HepG2 (cell line): Measurements from ENCODE around the gene SERP1. TPM values are rescaled to one million over a fixed set of nuclear protein-coding genes. Genes with fewer than 3 reads are reported as not detected.

Experiments used
- CBX1 ChIP-seq: IDR thresholded peaks from one replicate; pipeline ENCODE4 v1.6.1; 2016; ENCODE audit warnings: antibody characterized with exemption, low read depth
- EP300 ChIP-seq, 3 experiments: sonication (generic) in 1 of 3; formaldehyde crosslinking in 1 of 3; IDR thresholded peaks; 2 replicates each; pipeline versions ENCODE4 v1.5.1 to v1.6.1; 2011 to 2020; ENCODE audit warnings: low read depth in 2 of 3, low read length in 2 of 3, borderline replicate concordance in 1 of 3, improper control_type of control experiment in 1 of 3, mild to moderate bottlenecking in 1 of 3, missing genetic modification reagents in 1 of 3, moderate library complexity in 1 of 3
- JUN ChIP-seq: sonication (generic); formaldehyde crosslinking; IDR thresholded peaks from 2 replicates; pipeline ENCODE4 v1.4.0; 2020; ENCODE audit warnings: mild to moderate bottlenecking, missing genetic modification reagents
- MAFG ChIP-seq: sonication (generic); formaldehyde crosslinking; IDR thresholded peaks from 2 replicates; pipeline ENCODE4 v1.5.1; 2020; ENCODE audit warnings: mild to moderate bottlenecking, missing genetic modification reagents
- NCOR1 ChIP-seq: fragments of 200-600 bp; sonication (generic); IDR thresholded peaks from 2 replicates; pipeline ENCODE4 v1.7.0; 2017; ENCODE audit warnings: antibody characterized with exemption, low read length, borderline replicate concordance
- RAD21 ChIP-seq: fragments of 450-650 bp; formaldehyde crosslinking; IDR thresholded peaks from 2 replicates; pipeline ENCODE4 v1.5.0; 2020; ENCODE audit warnings: mild to moderate bottlenecking
- RNF219 ChIP-seq: sonication (generic); formaldehyde crosslinking; IDR thresholded peaks from 2 replicates; pipeline ENCODE4 v1.5.0; 2020; ENCODE audit warnings: mild to moderate bottlenecking, missing genetic modification reagents
- TFDP2 ChIP-seq: sonication (generic); formaldehyde crosslinking; IDR thresholded peaks from 2 replicates; pipeline ENCODE4 v1.4.0; 2020; ENCODE audit warnings: missing genetic modification reagents
- USF2 ChIP-seq, 2 experiments: sonication (generic) in 1 of 2; formaldehyde crosslinking in 1 of 2; IDR thresholded peaks; 2 replicates each; pipeline versions ENCODE4 v1.5.1 to v1.6.1; 2011 to 2020; ENCODE audit warnings: borderline replicate concordance in 1 of 2, low read depth in 1 of 2, low read length in 1 of 2, mild to moderate bottlenecking in 1 of 2, missing genetic modification reagents in 1 of 2, moderate library complexity in 1 of 2
- ZBTB37 ChIP-seq: sonication (generic); formaldehyde crosslinking; IDR thresholded peaks from 2 replicates; pipeline ENCODE4 v1.4.0; 2020; ENCODE audit warnings: mild to moderate bottlenecking, missing genetic modification reagents
- ZBTB8A ChIP-seq: sonication (generic); formaldehyde crosslinking; IDR thresholded peaks from 2 replicates; pipeline ENCODE4 v1.4.0; 2020; ENCODE audit warnings: mild to moderate bottlenecking, low read depth, missing genetic modification reagents, borderline replicate concordance
- ZNF20 ChIP-seq: sonication (generic); formaldehyde crosslinking; IDR thresholded peaks from 2 replicates; pipeline ENCODE4 v1.4.0; 2020; ENCODE audit warnings: mild to moderate bottlenecking, moderate library complexity, missing genetic modification reagents
- ZNF225 ChIP-seq: sonication (generic); formaldehyde crosslinking; IDR thresholded peaks from 2 replicates; pipeline ENCODE4 v1.4.0; 2020; ENCODE audit warnings: mild to moderate bottlenecking, missing genetic modification reagents
- ZNF639 ChIP-seq: conservative IDR thresholded peaks from 2 replicates; pipeline ENCODE4 v1.6.1; 2018; ENCODE audit warnings: missing genetic modification reagents
- ZNF672 ChIP-seq: sonication (generic); formaldehyde crosslinking; IDR thresholded peaks from 2 replicates; pipeline ENCODE4 v1.8.1; 2022; ENCODE audit warnings: missing genetic modification reagents
- ZSCAN22 ChIP-seq: sonication (generic); formaldehyde crosslinking; IDR thresholded peaks from 2 replicates; pipeline ENCODE4 v1.4.0; 2020; ENCODE audit warnings: mild to moderate bottlenecking, missing genetic modification reagents
- polyA plus RNA-seq, 8 experiments: library from polyadenylated mRNA; depleted of rRNA in 3 of 8; stranded (reverse) in 7 of 8; unstranded in 1 of 8; fragments of >200 nt; fragmentation: Illumina TruSeq in 4 of 8; extraction: Trizol in 4 of 8; gene quantifications; 2 replicates each; pipeline versions ENCODE4 v1.2.1 to v1.2.3, GENCODE V29; 2011 to 2016; ENCODE audit warnings: low read depth in 4 of 8, missing spikeins in 1 of 8, mixed read lengths in 1 of 8; ENCODE audit not compliant: insufficient read depth in 1 of 8
- total RNA-seq, 5 experiments: library from RNA; depleted of rRNA; stranded (reverse); fragments of >200 nt; fragmentation: Illumina TruSeq; extraction: Trizol; gene quantifications; 2 replicates each; pipeline ENCODE4 v1.2.3, GENCODE V29; 2016; ENCODE audit warnings: low read depth in 1 of 5

Gene SERP1
- total and polyA plus RNA-seq, 2 of the 13 experiments (the other 11 are each of a cell fraction or from before 2014, with no cell fraction given) = 61.2 to 95.0 TPM

GRCh38 chr3:150546226-150547044, at the start of gene SERP1, which contains the start of gene EIF2A (continued):
- TF ChIP-seq TFDP2 (CRISPR knock-in tag) (no peak), RNF219 (CRISPR knock-in tag) (no peak), ZSCAN22 (CRISPR knock-in tag) (no peak), ZBTB8A (CRISPR knock-in tag) (no peak), CBX1 (no peak), RAD21 (CRISPR knock-in tag) (peak; percentile 57; the same call in 1 of the 2 replicates), USF2 (IDR thresholded peaks at IDR 0.05; ENCODE audit: low read depth, low read length) (no peak), USF2 (CRISPR knock-in tag; IDR thresholded peaks at IDR 0.05; ENCODE audit: borderline replicate concordance) (no peak; the same call in 1 of the 2 replicates), NCOR1 (peak; percentile 33; the same call in 1 of the 2 replicates), EP300 (IDR thresholded peaks at IDR 0.05; ENCODE audit: low read depth in 2 of 2, low read length in 2 of 2) (peak in 1 of 2 experiments; percentile 13; a peak in 1 of 4 replicates), EP300 (CRISPR knock-in tag; IDR thresholded peaks at IDR 0.05; ENCODE audit: borderline replicate concordance) (no peak; the same call in 1 of the 2 replicates), JUN (CRISPR knock-in tag) (0 out of 2 replicates have a peak, but pooled peaks have one; percentile 16), MAFG (CRISPR knock-in tag) (no peak), ZNF639 (CRISPR knock-in tag) (no peak; the same call in 1 of the 2 replicates), ZBTB37 (no peak), ZNF225 (CRISPR knock-in tag) (peak; percentile 94; the same call in 1 of the 2 replicates), ZNF672 (CRISPR knock-in tag) (no peak), ZNF20 (CRISPR knock-in tag) (no peak)
